Prostate gland (tissue), 2 donors: ENCODE results near the gene FARP1.

Experiments
- POLR2A ChIP-seq: fragments of 450-650 bp; IDR thresholded peaks from one replicate; pipeline ENCODE4 v1.6.1; 2016; ENCODE audit warnings: antibody characterized with exemption, mild to moderate bottlenecking
- POLR2AphosphoS5 ChIP-seq: sonication (generic); formaldehyde crosslinking; IDR thresholded peaks from one replicate; pipeline ENCODE4 v1.6.1; 2017; ENCODE audit warnings: antibody characterized with exemption
- TF ChIP-seq, protein P1 (sequence below), 4 experiments: fragments of 200-600 bp in 2 of 4; fragments of 450-650 bp in 2 of 4; sonication (generic) in 2 of 4; IDR thresholded peaks; 1 replicate in 3 of 4; 2 replicates in 1 of 4; pipeline ENCODE4 v1.5.1; 2016 to 2019; ENCODE audit warnings: antibody characterized with exemption in 4 of 4, mild to moderate bottlenecking in 2 of 4, moderate library complexity in 2 of 4

DNA sequence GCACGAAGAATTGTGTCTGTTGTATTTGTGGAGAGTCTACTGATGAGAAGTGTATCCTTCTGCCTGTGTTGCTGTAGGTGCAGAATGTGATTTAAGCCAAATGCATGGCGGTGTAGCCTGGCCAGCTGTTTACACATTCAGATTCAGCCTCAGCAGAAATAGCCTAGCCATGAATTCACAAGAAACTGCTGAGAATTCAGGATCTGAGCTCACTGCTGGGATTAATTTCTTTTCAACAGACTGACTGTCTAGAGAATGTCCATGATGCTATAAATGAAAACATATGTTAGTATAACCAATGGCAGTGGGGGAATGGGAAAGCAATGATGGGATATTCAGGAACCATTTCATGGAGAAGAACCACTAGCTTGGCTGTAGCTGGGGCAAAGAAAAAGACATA is 111.6 kb downstream of the FARP1 start:
- TF ChIP-seq, protein P1, sequence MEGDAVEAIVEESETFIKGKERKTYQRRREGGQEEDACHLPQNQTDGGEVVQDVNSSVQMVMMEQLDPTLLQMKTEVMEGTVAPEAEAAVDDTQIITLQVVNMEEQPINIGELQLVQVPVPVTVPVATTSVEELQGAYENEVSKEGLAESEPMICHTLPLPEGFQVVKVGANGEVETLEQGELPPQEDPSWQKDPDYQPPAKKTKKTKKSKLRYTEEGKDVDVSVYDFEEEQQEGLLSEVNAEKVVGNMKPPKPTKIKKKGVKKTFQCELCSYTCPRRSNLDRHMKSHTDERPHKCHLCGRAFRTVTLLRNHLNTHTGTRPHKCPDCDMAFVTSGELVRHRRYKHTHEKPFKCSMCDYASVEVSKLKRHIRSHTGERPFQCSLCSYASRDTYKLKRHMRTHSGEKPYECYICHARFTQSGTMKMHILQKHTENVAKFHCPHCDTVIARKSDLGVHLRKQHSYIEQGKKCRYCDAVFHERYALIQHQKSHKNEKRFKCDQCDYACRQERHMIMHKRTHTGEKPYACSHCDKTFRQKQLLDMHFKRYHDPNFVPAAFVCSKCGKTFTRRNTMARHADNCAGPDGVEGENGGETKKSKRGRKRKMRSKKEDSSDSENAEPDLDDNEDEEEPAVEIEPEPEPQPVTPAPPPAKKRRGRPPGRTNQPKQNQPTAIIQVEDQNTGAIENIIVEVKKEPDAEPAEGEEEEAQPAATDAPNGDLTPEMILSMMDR (IDR thresholded peaks at IDR 0.05), result no peak
- no peak for TF ChIP-seq POLR2A
- TF ChIP-seq POLR2AphosphoS5, result no peak
